ENCODE results near the gene HPSE2. TPM values are rescaled to one million over a fixed set of nuclear protein-coding genes. Genes with fewer than 3 reads are reported as not detected.

HPSE2 gene
- total RNA-seq, 2 experiments from 2014 or later, result not detected

DNA sequence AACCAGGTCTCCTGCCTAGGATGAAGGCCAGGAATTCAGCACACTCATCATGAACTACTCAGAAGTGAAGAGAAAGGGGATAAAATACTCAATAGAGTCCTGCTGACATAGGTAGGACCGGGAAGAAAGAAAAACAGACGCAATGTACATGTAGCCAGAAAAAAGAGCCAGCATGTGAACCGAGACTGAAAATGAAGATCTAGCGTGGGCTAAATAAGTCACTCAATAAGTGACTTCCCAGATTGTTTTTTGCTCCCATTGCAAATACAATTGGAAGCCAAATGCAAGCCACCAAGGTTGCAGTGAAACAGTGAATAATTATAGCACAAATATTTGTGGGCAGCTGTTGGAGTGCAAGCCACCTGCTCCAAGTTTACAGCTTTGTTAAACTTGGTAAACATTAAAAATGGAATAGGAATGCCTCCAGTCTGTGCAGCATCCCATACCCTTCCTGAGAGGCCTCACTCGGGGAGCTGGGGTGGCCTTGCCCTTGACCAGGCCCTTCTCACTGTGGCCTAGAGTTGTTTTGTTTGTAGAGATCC lies 754.2 kb downstream of the HPSE2 start:
- ChIA-PET POLR2A (no interaction called here), CTCF (no interaction called here)

DNA sequence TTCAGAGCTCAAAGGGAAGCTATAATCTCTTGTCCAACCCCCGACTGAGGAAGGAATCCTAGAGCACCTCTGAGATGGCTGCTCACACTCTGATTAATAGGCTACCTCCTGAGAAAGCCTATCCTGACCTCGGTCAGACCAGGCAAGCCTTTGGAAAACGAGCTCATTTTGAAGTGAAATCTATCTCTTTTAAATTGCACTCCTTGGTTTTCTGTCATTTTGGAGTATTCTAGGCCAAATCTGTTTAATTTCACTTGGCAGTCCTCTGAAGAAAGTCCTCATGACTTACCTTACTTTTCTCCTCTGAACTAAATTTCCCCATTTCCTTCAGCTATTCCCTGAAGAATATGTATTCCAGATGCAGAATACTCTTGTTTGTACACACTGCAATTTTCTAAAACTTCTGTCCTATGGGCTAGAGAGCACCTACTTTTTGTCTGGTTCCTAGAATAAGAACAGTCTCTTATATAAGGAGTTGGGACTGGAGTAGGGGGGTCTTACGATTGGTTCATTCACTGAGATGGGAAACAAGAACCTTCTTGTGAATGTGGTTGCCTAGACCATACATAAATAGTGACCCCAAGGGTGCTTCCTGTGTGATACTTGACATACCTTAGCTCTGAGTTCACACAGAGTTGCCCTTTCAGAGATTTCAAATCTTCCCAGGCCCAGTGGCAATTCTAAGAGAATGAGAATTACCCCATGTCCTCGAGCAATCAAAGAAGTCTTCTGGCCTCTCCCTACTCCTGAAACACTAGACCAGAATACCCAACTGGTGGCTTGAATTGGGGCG lies 757.0 kb downstream of the HPSE2 start:
- ChIA-PET CTCF (interaction anchor here (0.8 to 1.1 kb wide), 2 partner anchors 10 to 12 kb away, joined by 3 to 4 read pairs; no protein-coding TSS in a partner anchor), POLR2A (no interaction called here)

DNA sequence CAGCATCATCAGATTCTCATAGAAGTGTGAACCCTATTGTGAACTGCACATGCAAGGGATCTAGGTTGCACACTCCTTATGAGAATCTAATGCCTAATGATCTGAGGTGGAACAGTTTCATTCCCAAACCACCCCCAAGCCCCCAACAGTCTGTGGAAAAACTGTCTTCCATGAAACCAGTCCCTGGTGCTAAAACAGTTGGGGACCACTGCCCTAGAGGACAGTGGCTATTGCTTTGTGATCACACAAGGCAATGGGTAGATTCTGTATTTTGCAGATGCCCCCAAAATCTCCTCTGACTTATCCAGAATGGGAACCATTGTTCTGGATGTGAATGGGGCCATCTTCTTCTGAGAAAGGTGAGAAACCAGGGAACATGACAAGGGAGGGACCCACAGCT lies 757.8 kb downstream of the HPSE2 start:
- CTCF ChIA-PET, result no interaction called here
- POLR2A ChIA-PET, result no interaction called here

DNA sequence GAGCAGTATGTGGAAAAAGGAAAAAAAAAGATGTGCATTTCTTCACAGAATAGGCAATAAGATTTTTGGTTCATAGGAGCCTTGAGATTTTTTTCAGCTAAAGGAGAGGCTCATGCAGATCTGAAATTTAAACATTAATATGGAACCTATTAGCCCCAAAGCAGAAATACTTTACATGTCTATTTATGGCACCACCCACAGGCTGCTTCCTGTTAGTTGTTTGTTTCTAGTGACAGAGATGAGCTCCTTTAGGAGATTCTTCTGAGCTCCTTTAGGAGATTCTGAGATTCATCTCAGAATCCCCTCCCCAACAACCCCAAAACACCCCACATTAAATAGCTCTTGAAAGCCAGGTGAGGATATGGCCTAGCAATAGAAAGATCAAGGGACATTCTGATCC lies 761.0 kb downstream of the HPSE2 start:
- ChIA-PET POLR2A (no interaction called here), CTCF (no interaction called here)

DNA sequence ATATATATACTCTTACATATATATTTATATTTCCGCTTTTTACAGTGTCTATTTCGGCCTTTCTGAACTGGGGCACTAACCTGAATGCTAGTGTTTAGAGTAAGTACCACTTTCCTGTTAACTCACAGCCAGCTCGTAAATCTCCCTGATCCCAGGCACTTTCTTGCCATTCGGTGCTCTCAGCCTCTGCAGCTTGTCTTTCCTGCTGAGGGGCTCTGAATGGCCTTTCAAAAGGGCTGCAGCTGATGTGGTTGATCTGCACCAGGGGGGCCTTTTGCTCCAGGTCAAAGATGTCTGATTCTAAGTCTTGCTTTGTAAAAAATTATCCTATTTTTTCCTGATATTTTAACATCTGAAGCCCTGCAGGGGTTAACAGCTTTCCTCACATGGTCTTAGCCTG lies 763.5 kb downstream of the HPSE2 start:
- ChIA-PET POLR2A (no interaction called here), CTCF (no interaction called here)

DNA sequence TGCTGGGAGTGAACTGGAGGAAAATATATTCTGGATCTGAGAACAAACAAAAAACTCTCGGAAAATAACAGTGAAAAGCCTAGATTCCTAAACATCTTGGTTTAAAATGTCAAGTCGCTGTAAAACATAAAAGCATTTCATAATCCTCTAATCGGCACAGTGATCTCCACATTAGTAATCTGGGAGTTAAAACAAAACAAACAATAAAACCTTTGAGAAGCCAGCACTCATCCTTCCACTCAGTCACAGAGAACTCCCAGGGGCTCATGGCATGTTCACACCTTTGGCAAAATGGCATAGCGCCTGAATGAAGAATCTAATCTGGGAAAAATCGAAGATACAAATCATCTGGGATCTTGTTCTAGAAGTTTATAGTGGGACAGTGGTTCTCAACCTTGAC lies 764.8 kb downstream of the HPSE2 start:
- ChIA-PET CTCF (no interaction called here), POLR2A (no interaction called here)

DNA sequence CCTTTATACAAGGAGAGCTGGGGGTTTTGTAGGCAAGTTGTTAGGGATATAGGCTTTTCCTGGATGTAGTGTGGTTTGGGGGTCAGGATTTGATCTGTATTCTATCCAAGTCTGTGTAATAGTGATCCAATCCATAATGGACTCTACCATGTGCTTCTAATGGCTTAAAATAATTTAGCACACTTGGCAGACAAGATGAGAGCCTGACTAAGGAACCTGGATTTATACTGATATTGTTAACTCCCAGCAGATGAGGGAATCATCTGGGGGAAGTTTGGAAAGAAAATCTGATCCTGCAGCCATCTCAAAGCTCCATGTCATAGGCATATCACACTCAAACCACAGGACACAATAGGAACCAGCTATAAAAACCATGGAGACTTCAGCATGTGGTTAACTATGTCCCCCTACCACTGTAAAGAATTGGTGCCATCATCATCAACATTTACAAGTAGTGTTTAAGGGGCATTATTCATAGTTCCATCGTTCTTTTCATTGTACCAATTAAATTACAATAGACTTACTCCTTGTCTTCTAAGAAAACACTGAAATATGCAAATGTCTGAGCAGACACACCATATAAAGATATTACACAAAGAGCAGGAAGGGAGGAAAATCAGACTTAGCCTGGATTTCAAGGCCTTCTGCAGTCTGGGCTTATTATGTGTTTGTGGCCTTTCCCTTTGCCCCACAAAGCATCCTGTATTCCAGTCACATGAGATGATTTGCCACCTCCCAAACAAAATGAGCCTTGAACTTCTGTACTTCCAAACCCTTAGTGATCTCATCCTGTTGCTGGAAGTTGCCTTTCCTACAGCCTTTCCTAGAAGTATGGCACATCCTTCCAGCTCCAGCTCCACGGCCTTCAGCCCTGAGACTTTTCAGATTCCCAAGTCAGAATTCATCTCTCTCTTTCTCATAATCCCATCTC lies 766.4 kb downstream of the HPSE2 start:
- ChIA-PET CTCF (interaction anchor here (0.6 to 0.9 kb wide), 3 partner anchors 10 to 1088 kb away, joined by 3 to 4 read pairs (median 3); no protein-coding TSS in a partner anchor), POLR2A (no interaction called here)

DNA sequence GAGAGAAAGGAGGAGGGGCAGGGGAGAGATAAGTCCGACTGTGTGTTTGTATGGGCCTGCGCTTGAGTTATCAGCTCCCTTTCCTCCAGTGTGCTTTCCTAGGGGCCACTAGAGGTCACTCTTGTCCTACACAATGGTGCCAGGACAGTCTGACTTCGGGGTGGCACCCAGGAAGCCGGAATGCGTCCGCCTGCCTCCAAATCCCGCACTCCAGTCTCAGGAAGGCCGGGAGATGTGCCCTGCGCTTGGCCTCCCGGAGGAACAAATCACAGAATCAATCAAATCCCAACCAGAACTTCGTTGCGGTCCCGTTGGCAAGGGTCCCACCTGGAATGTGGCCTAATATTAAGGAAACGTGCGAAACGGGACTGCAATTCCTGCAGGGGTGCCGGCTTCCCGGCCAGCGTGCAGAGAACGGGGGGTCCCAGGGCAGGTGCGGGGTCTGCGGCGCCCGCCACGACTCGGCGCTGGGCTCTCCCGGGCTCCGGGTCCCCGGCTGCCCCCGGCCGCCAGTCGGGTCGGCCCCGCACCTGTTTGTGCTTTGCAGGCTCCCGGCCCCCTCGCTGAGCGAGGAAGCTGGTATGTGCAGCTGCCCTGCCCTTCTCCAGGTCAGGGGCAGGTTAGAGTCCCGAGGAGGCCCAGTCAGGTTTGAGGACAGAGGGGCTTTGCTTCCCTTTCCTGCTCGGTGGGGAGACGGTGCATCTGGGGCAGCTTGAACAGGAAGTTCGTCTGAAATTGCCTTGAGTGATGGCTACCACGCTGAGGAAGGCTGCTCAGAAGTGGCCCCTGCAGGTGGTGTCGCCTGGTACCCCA lies 767.9 kb downstream of the HPSE2 start:
- ChIA-PET POLR2A (no interaction called here), CTCF (interaction anchor here (0.5 to 2.1 kb wide), 17 partner anchors 10 to 963 kb away, joined by 3 to 12 read pairs (median 3); no protein-coding TSS in a partner anchor)

DNA sequence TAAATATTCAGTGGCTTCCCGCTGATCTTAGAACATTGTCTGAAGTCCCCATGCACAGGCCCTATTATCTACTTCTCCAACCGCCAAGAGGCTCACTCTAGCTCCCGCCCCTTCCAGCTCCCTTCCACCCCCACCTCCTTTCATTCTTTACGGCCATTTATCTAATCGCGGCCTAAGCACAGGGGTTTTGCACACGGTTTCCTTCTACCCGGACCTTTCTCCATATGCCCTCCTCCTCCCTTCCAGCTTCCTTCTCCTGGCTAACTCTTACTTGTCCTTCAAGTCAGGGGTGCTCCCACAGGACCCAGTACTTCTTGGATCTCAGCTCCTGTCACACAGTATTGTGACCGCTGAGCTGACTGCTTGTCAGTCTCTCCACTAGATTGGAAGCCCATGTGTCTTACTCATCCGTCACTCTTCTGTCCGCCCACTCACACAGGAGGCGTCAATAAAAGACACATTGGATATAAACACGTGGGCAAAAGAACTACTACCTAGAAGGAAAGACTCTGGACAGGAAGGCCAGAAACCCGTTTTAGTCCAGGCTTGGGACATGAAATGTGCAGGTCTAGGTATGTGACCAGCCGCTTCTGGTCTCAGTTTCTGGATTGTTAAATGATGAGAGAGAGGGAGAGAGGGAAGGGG lies 768.7 kb downstream of the HPSE2 start:
- CTCF ChIA-PET, result interaction anchor here (0.5 to 2.1 kb wide), 15 partner anchors 9 to 964 kb away, joined by 3 to 12 read pairs (median 3); no protein-coding TSS in a partner anchor
- POLR2A ChIA-PET, result no interaction called here

DNA sequence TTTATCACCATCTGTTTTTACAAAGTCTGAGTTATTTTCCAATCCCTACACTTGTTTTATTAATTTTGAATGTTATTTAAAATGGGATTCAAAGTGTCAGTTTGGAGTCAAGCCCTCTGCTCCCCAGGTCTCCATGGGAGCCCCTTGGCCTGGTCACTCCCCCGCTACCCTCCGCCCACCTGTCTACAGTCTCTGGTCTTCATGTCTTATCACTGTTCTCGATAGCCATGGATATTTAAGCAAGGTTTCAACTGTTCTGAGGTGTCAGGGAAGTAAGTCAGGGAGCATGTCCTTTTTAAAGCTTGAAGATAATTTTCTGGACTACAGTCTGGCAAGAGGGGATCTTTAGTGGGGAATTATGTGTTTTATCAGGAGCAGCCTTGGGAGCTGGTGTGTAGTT lies 769.8 kb downstream of the HPSE2 start:
- POLR2A ChIA-PET, result no interaction called here
- CTCF ChIA-PET, result interaction anchor here (1.7 kb wide), 1 partner anchor 20 kb away, joined by 9 read pairs; no protein-coding TSS in a partner anchor

DNA sequence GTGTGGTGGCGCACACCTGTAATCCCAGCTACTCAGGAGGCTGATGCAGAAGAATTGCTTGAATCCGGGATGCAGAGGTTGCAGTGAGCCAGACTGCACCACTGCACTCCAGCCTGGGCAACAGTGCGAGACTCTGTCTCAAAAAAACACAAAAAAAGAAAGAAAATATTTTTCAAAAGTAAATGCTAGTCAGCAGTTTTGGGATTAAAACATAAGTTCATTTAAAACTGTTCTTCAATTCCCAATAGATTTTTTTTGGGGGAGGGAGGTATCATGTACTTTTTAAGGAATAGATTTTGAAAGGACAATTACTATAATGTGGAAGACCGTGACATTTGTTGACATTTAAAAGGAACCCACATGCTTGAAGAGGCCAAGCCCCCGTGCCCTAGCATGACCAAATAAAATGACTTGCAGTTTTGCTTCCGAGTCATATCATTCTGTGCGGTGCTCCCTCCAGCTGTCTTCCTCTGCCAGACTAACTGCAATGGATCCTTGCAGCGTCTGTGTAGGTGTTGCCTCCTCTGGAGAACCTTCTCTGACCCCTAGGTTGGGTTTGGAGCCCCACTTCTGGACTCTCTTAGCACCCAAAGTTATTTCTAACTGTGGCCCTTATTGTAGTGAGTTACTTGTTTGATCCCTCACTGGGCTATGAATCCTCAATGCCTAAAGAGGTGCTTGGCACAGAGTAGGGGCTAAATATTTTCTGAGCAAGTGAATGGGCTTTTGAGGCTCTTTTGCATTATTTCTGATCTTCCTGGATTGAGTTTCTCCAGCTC lies 771.5 kb downstream of the HPSE2 start:
- ChIA-PET CTCF (no interaction called here), POLR2A (no interaction called here)

DNA sequence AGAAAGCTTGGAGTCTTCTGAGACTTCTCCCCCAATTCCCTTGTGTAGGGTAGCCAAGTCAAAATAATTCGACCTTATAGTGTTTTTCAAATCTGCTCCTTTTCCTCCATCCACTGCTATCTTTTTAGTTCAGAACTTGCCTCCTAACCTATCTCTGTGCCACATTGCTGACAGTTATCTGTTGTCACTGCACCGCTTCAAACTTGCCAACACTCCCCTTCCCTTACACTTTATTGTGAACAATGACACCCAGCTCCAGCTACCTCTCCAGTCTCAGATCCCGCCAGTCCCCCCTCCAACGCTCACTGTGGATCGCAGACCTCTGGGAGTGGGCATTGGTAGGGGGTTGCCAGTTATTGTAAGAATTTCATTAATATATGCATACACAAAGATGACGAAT lies 772.6 kb downstream of the HPSE2 start:
- CTCF ChIA-PET, result no interaction called here
- POLR2A ChIA-PET, result no interaction called here

DNA sequence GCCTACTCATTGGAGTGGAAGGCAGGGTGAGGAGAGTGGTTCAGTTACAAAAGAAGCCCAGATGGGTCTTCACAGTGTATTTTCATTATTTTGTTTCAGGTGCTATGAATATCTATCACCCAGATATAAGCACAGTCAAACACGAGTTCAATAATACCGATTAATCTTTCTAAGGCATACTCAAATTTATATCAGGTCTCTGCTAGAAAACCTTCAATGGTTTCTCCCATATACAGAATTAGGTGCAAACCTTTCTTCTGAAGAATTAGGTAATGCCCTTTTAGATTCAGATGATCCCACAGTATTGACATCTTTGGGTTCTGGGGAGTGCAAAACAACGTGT lies 774.2 kb downstream of the HPSE2 start:
- ChIA-PET POLR2A (no interaction called here), CTCF (no interaction called here)

DNA sequence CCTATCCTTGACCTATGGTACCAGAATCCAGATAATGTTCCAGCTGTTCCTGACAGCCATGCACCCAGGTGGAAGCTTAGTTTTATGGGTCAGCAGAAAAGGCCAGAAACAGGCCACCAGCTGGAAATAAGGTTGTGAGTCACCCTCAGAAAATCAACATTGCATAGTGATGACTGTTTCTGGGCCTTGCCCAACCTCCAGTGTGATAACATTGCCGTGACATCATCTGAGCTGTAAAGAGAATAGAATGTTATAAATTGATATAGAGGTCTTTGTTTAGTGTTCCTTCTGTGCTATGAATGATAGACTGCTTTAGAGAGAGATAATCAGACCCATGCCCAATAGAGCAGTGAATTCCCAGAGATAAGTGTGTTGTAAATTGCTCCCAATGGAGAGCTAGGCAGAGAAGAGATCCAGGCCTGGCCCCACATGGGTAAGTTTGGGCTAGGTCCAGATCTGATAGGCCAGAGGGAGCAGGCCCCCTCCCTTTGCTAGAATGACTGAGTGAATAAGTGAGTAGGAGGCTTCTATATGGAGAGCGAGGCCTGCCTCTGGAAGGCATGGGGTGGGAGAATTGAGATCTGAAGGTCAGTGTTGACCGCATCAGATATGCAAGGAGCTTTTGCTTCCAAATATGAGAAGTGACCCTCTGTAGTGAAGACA lies 774.7 kb downstream of the HPSE2 start:
- ChIA-PET CTCF (no interaction called here), POLR2A (no interaction called here)

DNA sequence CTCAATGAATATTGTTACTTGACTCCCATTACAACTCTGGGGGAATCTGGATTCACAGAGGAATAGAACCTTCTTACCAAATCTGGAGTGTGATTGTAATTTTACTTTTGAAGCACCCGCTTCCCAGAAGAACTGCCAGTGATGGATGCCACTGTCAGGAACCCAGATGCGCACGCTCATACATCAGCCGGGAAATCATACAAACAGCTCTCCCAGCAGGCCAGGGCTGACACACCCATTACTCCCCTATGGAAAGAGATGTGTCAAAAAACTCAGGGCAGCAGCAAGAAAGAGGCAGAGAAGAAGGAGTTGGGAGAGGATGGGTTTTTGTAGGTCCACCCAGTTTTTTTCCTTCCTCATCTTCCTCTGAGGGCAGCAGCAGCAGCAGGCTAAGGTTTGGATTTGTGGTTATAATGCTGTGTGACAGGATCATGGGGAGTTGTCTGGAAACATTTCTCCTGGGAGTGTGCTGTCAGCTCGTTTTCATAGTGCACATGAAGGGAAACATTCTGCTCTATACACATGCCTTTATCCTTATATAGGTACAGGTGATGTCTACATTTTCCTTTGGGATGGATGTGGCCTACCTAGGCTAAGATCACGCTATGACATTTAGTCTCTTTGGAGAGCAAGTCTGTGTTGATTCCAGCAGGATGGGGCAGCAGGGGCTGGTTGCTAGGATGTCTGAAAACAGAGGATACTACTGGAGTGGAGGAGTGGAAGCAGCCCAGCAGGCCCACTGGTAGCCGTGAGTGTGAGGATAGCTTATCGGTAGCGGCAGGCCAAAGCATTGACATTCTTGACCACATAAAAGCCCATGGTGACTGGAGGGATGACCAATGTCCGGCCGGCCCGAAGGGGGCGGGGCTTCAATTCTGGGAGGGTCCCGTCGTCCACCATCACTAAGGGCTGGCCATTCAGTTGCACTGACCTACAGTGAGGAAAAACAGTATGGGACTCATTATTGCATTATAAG lies 776.6 kb downstream of the HPSE2 start:
- CTCF ChIA-PET, result interaction anchor here (1.0 to 1.7 kb wide), 2 partner anchors 8 to 33 kb away, joined by 3 to 5 read pairs; no protein-coding TSS in a partner anchor

DNA sequence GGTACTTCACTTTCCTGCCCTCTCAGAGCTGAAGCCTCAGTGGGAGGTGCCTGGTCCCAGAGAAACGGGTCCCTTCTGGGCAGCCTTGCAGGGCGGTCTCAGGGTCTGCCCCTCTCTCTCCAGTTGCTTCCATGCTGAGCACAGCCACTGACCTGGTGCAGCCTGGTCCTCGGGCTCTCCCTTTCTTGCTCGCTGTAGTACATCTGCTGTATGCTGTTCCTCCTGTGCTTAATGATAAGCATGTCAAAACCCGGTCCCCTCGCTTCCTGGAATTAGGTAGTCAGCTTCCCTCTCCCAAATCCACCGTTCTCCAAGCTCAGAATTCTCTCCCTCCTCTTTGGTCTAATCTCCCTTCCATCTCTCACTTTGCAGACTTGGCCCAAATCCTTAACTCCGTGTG lies 777.9 kb downstream of the HPSE2 start:
- CTCF ChIA-PET, result interaction anchor here (1.0 to 1.7 kb wide), 2 partner anchors 9 to 32 kb away, joined by 3 to 5 read pairs; no protein-coding TSS in a partner anchor
- POLR2A ChIA-PET, result no interaction called here

More for the DNA sequence above, 776.6 kb downstream of the HPSE2 start:
- POLR2A ChIA-PET, result no interaction called here

All from activated CD8-positive, alpha-beta memory T cell treated with anti-CD3 and anti-CD28 coated beads for 36 hours (primary cell).